Measurements from ENCODE around the gene PEX3. TPM values are rescaled to one million over a fixed set of nuclear protein-coding genes. Genes with fewer than 3 reads are reported as not detected.

The PEX3 gene
- total and polyA plus RNA-seq, 2 experiments from 2014 or later = 13.8 to 19.4 TPM

- TF ChIP-seq, protein P1, sequence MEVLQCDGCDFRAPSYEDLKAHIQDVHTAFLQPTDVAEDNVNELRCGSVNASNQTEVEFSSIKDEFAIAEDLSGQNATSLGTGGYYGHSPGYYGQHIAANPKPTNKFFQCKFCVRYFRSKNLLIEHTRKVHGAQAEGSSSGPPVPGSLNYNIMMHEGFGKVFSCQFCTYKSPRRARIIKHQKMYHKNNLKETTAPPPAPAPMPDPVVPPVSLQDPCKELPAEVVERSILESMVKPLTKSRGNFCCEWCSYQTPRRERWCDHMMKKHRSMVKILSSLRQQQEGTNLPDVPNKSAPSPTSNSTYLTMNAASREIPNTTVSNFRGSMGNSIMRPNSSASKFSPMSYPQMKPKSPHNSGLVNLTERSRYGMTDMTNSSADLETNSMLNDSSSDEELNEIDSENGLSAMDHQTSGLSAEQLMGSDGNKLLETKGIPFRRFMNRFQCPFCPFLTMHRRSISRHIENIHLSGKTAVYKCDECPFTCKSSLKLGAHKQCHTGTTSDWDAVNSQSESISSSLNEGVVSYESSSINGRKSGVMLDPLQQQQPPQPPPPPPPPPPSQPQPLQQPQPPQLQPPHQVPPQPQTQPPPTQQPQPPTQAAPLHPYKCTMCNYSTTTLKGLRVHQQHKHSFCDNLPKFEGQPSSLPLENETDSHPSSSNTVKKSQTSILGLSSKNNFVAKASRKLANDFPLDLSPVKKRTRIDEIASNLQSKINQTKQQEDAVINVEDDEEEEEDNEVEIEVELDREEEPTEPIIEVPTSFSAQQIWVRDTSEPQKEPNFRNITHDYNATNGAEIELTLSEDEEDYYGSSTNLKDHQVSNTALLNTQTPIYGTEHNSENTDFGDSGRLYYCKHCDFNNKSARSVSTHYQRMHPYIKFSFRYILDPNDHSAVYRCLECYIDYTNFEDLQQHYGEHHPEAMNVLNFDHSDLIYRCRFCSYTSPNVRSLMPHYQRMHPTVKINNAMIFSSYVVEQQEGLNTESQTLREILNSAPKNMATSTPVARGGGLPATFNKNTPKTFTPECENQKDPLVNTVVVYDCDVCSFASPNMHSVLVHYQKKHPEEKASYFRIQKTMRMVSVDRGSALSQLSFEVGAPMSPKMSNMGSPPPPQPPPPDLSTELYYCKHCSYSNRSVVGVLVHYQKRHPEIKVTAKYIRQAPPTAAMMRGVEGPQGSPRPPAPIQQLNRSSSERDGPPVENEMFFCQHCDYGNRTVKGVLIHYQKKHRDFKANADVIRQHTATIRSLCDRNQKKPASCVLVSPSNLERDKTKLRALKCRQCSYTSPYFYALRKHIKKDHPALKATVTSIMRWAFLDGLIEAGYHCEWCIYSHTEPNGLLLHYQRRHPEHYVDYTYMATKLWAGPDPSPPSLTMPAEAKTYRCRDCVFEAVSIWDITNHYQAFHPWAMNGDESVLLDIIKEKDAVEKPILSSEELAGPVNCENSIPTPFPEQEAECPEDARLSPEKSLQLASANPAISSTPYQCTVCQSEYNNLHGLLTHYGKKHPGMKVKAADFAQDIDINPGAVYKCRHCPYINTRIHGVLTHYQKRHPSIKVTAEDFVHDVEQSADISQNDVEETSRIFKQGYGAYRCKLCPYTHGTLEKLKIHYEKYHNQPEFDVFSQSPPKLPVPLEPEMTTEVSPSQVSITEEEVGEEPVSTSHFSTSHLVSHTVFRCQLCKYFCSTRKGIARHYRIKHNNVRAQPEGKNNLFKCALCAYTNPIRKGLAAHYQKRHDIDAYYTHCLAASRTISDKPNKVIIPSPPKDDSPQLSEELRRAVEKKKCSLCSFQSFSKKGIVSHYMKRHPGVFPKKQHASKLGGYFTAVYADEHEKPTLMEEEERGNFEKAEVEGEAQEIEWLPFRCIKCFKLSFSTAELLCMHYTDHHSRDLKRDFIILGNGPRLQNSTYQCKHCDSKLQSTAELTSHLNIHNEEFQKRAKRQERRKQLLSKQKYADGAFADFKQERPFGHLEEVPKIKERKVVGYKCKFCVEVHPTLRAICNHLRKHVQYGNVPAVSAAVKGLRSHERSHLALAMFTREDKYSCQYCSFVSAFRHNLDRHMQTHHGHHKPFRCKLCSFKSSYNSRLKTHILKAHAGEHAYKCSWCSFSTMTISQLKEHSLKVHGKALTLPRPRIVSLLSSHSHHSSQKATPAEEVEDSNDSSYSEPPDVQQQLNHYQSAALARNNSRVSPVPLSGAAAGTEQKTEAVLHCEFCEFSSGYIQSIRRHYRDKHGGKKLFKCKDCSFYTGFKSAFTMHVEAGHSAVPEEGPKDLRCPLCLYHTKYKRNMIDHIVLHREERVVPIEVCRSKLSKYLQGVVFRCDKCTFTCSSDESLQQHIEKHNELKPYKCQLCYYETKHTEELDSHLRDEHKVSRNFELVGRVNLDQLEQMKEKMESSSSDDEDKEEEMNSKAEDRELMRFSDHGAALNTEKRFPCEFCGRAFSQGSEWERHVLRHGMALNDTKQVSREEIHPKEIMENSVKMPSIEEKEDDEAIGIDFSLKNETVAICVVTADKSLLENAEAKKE (CRISPR knock-in tag; IDR thresholded peaks at IDR 0.05) = no peak
- TF ChIP-seq, protein P2, sequence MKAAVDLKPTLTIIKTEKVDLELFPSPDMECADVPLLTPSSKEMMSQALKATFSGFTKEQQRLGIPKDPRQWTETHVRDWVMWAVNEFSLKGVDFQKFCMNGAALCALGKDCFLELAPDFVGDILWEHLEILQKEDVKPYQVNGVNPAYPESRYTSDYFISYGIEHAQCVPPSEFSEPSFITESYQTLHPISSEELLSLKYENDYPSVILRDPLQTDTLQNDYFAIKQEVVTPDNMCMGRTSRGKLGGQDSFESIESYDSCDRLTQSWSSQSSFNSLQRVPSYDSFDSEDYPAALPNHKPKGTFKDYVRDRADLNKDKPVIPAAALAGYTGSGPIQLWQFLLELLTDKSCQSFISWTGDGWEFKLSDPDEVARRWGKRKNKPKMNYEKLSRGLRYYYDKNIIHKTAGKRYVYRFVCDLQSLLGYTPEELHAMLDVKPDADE (IDR thresholded peaks at IDR 0.05) = no peak
- no peak for TF ChIP-seq ZNF114 (CRISPR knock-in tag; IDR thresholded peaks at IDR 0.05)
- TF ChIP-seq EZH2phosphoT487 (IDR thresholded peaks at IDR 0.05; ENCODE audit: unreplicated experiment) = no peak
Observed at GRCh38 chr6:143426026-143426425, 24.6 kb upstream of the PEX3 start (continued).

- H3K27ac Mint-ChIP-seq = no peak overlapping the region; the same call in 1 of the 2 replicates
- DNase-seq (ENCODE audit: low spot score) = peak; percentile 84
- H3K4me3 Mint-ChIP-seq = no peak overlapping the region
- ATAC-seq = peak; percentile 100
- Histone ChIP-seq H4K20me1 (replicated peaks; ENCODE audit: insufficient read depth) (peaks cover 2% of the 10 kb centered on the region), H3K4me3 (no peak overlapping the region), H3K27me3 (ENCODE audit: insufficient read depth) (no peaks in the 10 kb centered on the region), H3K27ac (ENCODE audit: low read depth) (no peak overlapping the region), H3K9me2 (ENCODE audit: insufficient read depth) (no peaks in the 10 kb centered on the region), H2AFZ (no peak overlapping the region), H3F3A (replicated peaks; ENCODE audit: low read depth) (no peaks in the 10 kb centered on the region), H3K4me1 (ENCODE audit: insufficient read depth) (no peaks in the 10 kb centered on the region), H3K4me2 (no peak overlapping the region), H3K36me3 (ENCODE audit: insufficient read depth) (peaks cover 4% of the 10 kb centered on the region), H3K79me2 (replicated peaks; ENCODE audit: insufficient read depth) (no peaks in the 10 kb centered on the region)
- no peaks in the 10 kb centered on the region for H3K9me3 Mint-ChIP-seq
- peaks cover 6% of the 10 kb centered on the region for H3K36me3 Mint-ChIP-seq (ENCODE audit: low read depth)
- H3K27me3 Mint-ChIP-seq (ENCODE audit: insufficient read depth, low read depth, poor library complexity) = no peaks in the 10 kb centered on the region
- TF ChIP-seq CTCF (conservative IDR thresholded peaks at IDR 0.05; ENCODE audit: low read depth in 2 of 2) = peak; percentile 96
- TF ChIP-seq CREB1 (CRISPR knock-in tag; IDR thresholded peaks at IDR 0.05; ENCODE audit: low read depth) = no peak
- H3K4me1 Mint-ChIP-seq = peaks cover 2% of the 10 kb centered on the region; the same call in 1 of the 3 replicates
Observed at GRCh38 chr6:143427109-143427817, 23.3 kb upstream of the PEX3 start.
